Left renal cortex interstitium (tissue), 4 donors: ENCODE data around the gene NDUFA7. TPM values are rescaled to one million over a fixed set of nuclear protein-coding genes. Genes with fewer than 3 reads are reported as not detected.
"Not testable (repeated sequence)": the region's sequence is repeated elsewhere in the genome, so short reads cannot be mapped to it uniquely, and the experiment has no call there.

Experiments used
- DNase-seq, 4 donors: peaks; one replicate each; pipeline ENCODE4 v3.0.0-alpha.2; 2013; ENCODE audit warnings: low read depth in 4 of 4, low spot score in 2 of 4, missing footprints in 1 of 4
- polyA plus RNA-seq, 4 donors: library from polyadenylated mRNA; unstranded; fragments of 120-200 nt; gene quantifications; one replicate each; pipeline ENCODE4 v1.2.1, GENCODE V29; 2013; ENCODE audit not compliant: insufficient read length in 4 of 4

The NDUFA7 gene
- polyA plus RNA-seq, 4 donors, result 43.4 to 69.9 (median 54.2) TPM

DNA sequence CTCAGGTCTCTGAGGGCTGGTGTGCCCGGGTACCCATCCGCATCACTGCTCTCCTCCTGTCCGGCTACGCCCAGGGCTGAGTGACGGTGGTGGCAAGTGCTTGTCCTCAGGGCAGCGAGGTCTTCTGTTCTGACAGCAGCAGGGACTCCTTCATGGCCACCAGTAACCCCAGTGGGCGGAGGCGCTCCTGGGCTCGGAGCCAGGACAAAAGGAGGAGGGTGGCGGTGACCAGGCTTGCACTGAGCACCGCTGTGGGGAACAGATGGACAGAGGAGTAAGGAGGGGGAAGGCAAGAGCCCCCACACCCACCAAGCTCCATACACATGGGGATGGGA is 18.9 kb downstream of the NDUFA7 start:
- no peak for DNase-seq

DNA sequence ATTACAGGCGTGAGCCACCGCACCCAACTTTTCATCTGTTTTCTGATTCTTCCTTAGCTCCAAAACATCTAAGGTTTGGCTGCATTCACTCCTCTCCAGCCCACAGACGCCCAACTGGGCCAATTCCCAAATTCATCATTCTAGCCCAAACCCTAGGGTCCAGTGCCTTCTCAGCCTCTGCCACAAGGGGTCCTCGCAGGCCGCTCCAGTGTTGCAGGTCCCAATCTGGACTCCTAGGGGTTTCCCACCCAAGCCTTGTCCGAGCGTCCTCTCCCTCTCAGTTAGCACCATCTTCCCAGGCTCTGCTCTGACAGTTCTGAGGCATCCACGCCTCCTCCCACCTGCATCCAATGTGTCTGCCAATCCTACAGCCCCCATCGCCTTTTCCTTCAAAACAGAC is 29.8 kb downstream of the NDUFA7 start:
- DNase-seq, result not testable (repeated sequence)

DNA sequence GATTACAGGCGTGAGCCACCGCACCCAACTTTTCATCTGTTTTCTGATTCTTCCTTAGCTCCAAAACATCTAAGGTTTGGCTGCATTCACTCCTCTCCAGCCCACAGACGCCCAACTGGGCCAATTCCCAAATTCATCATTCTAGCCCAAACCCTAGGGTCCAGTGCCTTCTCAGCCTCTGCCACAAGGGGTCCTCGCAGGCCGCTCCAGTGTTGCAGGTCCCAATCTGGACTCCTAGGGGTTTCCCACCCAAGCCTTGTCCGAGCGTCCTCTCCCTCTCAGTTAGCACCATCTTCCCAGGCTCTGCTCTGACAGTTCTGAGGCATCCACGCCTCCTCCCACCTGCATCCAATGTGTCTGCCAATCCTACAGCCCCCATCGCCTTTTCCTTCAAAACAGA is 44.7 kb downstream of the NDUFA7 start:
- DNase-seq, result not testable (repeated sequence)

DNA sequence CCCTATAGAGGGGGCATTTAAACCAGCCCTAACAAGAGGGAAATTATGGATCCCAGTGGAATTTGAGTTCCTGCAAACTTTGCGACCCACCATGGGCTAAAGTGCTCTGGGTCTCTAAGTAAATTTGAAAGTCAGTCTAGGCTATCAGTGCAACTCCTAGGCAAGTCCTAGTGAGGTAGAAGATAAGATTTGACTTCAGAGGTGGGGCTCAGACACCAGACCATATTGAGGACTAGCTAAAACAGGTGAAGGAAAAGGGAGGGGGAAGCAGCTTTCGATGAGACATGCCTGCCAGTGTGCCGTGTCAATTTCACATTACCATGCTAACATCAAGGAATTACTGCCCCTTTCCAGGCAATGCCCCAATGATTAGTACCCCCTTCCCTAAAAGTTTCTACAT is 51.5 kb downstream of the NDUFA7 start:
- DNase-seq, result no peak

DNA sequence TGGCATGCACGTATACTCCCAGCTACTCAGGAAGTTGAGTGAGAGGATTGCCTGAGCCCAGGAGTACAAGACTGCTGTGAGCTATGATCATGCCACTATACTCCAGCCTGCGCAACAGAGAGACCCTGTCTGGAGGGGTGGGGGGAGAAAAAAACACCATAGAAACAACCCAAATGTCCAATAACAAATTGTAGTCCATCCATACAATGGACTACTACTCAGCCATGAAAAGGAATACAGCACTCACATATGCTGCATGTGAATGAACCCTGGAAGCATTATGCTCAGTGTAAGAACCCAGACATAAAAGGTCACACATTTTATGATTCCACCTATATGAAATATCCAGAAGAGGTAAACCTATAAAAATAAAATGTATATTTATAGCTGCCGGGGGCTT is 55.3 kb downstream of the NDUFA7 start:
- no peak for DNase-seq

DNA sequence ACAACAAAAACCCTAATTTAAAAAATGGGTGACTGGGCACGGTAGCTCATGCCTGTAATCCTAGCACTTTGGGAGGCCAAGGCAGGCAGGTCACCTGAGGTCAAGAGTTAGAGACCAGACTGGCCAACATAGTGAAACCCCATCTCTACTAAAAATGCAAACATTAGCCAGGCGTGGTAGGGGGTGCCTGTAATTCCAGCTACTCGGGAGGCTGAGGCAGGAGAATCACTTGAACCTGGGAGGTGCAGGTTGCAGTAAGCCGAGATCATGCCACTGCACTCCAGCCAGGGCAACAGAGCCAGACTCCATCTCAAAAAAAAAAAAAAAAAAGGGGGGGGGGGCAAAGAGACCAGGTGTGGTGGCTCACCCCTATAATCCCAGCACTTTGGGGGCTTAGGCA is 56.9 kb downstream of the NDUFA7 start:
- not testable (repeated sequence) for DNase-seq

DNA sequence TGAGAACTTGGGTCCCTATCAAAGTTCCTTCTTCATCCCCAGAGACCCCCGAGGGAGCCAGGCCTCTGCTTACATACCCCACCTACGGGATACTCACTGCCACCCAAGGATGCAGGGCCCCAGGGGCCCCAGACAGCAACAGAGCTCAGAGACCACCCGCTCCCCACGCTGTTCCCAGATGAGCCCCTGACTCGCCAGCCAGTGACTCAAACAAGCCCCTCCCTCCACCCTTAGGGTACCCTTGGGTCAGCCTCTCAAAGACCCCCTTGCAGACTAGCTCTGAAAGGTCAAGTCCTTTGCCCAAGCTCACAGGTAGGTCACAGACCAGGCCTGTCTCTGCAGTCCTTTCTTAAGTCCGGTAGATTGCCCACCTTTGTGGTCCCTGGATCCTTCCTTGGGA is 58.7 kb downstream of the NDUFA7 start:
- DNase-seq, result no peak

DNA sequence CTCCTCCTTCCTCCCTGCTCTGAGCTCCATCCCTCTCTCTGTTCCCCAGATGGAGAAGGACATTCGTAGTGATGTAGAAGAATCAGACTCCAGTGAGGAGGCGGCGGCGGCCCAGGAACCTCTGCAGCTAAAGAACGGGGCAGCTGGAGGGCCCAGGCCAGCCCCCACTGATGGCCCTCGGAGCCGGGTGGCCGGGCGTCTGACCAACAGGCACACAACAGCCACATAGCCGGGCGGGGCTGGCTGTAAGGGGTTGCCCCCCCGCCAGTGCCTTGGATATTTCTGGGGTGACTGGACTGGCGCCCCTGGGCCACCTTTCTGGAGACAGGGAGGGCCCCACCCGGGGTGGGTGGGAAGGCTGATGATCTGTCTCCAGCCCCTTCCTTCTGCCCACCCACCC is 59.3 kb downstream of the NDUFA7 start:
- DNase-seq, result no peak

DNA sequence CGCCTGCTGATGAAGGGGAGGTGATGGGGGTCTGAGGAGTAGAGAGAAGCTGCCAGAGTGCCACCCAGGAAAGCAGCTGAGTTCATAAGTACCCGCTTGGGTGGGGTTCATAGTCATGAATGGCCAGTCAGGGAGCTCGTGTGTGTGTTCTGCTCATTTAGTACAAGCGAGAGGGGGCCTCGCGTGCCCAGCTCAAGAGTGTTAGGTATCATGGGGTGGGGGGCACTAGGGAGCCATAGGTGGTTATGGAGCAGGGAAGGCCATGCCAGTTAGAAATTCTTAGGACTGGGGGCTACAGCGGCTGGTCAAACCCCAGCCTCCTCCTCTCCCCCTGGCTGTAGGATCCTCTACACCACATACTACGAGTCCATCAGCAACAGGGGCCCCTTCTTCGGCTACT is 59.8 kb downstream of the NDUFA7 start:
- no peak for DNase-seq

Other genes with a start within 250 kb of the NDUFA7 start
- 10 to 100 TPM; 28.0 to 50.5 (median 34.4) TPM for gene FBN3, start 171.8 kb downstream of the NDUFA7 start, polyA plus RNA-seq
- gene CERS4, start 112.0 kb downstream of the NDUFA7 start, polyA plus RNA-seq, result 10 to 100 TPM; 33.5 to 53.5 (median 49.1) TPM
- gene CD320, start 13.0 kb downstream of the NDUFA7 start, polyA plus RNA-seq, result 10 to 100 TPM; 30.0 to 47.7 (median 39.6) TPM
- 100 to 1,000 TPM; 436 to 644 (median 479) TPM for gene RPS28, start 121 bp upstream of the NDUFA7 start, polyA plus RNA-seq
- 10 to 100 TPM in 3 of 4 donors, 1 to 10 TPM in 1; 8.1 to 16.2 (median 14.4) TPM for gene KANK3, start 21.9 kb upstream of the NDUFA7 start, polyA plus RNA-seq
- gene ANGPTL4, start 42.8 kb upstream of the NDUFA7 start, polyA plus RNA-seq, result 1 to 10 TPM; 1.9 to 4.9 (median 3.1) TPM
- gene RAB11B, start 69.0 kb upstream of the NDUFA7 start, polyA plus RNA-seq, result 100 to 1,000 TPM; 121 to 180 (median 168) TPM
- 10 to 100 TPM; 11.4 to 20.8 (median 15.7) TPM for gene MARCHF2, start 91.9 kb upstream of the NDUFA7 start, polyA plus RNA-seq
- 100 to 1,000 TPM; 354 to 431 (median 393) TPM for gene HNRNPM, start 123.6 kb upstream of the NDUFA7 start, polyA plus RNA-seq
- gene PRAM1, start 181.3 kb upstream of the NDUFA7 start, polyA plus RNA-seq, result 1 to 10 TPM in 3 of 4 donors, under 1 TPM in 1; 0.70 to 3.0 (median 1.9) TPM
- 10 to 100 TPM; 16.9 to 35.9 (median 25.8) TPM for gene ZNF414, start 192.8 kb upstream of the NDUFA7 start, polyA plus RNA-seq